Fibroblast of lung (primary cell): ENCODE data around the gene NUCB1.

Source experiments
- CTCF ChIP-seq, 2 donors: IDR thresholded peaks in 1 of 2; conservative IDR thresholded peaks in 1 of 2; 1 replicate in 1 of 2; 2 replicates in 1 of 2; pipeline ENCODE4 v1.5.1; 2011 to 2012; ENCODE audit warnings: low read length in 2 of 2, control low read depth in 1 of 2, inconsistent platforms in 1 of 2, low read depth in 1 of 2, mild to moderate bottlenecking in 1 of 2
- EZH2 ChIP-seq: IDR thresholded peaks from 2 replicates; pipeline ENCODE4 v1.5.1; 2012; ENCODE audit warnings: low read length, control low read depth, mild to moderate bottlenecking; ENCODE audit errors: missing control alignments

GRCh38 chr19:48873476-48874302 lies 26.4 kb upstream of the NUCB1 start:
- TF ChIP-seq CTCF (conservative IDR thresholded peaks at IDR 0.05 in 1 of 2, IDR thresholded peaks at IDR 0.05 in 1 of 2; ENCODE audit: low read depth in 1 of 2, low read length in 2 of 2) (no peak), EZH2 (no peak)
